ENCODE measurements around the gene NTSR2.

NTSR2 gene

DNA sequence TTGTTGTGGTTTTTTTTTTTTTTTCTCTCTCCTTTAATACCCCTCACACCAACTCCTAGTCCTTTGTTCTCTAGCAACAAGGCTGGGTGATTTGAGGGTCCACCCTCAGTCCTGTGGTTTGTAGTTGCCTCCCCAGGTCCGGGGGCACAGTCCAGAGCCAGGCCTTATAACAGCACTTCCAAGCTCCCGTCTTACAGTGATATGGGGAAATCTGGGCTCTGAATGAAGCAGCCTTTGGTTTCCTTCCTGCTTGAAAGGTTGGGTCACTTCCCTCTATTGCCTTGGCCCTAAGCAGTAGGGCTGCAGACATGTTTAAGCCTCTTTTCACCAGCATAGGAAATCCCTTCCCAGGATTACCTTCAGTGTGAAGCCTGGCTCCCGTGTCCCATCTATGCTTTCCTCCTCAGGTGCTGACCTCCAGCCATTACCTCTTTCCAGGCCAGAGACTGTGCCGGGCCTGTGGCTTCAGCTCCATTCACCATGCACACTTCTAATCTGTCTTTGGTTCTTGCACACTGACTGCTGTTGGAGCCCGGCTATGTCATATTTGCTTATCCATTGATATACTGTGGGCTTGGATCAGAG is 21.2 kb upstream of the NTSR2 start:
- Histone ChIP-seq H3K27ac (no peak overlapping the region), H3K4me3 (ENCODE audit: low read depth, low read length) (no peak overlapping the region), H2AFZ (no peak overlapping the region), H3K4me2 (ENCODE audit: low read length) (no peak overlapping the region), H3K9ac (no peak overlapping the region), H3K4me1 (peaks cover 12% of the 10 kb centered on the region), H3K9me3 (ENCODE audit: control insufficient read depth, low read length) (no peaks in the 10 kb centered on the region), H3K27me3 (ENCODE audit: control insufficient read depth, insufficient read depth, low read length) (no peaks in the 10 kb centered on the region), H3K79me2 (no peaks in the 10 kb centered on the region), H3K36me3 (ENCODE audit: control insufficient read depth, insufficient read depth, low read length) (no peaks in the 10 kb centered on the region)
- TF ChIP-seq, protein P1, sequence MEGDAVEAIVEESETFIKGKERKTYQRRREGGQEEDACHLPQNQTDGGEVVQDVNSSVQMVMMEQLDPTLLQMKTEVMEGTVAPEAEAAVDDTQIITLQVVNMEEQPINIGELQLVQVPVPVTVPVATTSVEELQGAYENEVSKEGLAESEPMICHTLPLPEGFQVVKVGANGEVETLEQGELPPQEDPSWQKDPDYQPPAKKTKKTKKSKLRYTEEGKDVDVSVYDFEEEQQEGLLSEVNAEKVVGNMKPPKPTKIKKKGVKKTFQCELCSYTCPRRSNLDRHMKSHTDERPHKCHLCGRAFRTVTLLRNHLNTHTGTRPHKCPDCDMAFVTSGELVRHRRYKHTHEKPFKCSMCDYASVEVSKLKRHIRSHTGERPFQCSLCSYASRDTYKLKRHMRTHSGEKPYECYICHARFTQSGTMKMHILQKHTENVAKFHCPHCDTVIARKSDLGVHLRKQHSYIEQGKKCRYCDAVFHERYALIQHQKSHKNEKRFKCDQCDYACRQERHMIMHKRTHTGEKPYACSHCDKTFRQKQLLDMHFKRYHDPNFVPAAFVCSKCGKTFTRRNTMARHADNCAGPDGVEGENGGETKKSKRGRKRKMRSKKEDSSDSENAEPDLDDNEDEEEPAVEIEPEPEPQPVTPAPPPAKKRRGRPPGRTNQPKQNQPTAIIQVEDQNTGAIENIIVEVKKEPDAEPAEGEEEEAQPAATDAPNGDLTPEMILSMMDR (IDR thresholded peaks at IDR 0.05) = no peak

DNA sequence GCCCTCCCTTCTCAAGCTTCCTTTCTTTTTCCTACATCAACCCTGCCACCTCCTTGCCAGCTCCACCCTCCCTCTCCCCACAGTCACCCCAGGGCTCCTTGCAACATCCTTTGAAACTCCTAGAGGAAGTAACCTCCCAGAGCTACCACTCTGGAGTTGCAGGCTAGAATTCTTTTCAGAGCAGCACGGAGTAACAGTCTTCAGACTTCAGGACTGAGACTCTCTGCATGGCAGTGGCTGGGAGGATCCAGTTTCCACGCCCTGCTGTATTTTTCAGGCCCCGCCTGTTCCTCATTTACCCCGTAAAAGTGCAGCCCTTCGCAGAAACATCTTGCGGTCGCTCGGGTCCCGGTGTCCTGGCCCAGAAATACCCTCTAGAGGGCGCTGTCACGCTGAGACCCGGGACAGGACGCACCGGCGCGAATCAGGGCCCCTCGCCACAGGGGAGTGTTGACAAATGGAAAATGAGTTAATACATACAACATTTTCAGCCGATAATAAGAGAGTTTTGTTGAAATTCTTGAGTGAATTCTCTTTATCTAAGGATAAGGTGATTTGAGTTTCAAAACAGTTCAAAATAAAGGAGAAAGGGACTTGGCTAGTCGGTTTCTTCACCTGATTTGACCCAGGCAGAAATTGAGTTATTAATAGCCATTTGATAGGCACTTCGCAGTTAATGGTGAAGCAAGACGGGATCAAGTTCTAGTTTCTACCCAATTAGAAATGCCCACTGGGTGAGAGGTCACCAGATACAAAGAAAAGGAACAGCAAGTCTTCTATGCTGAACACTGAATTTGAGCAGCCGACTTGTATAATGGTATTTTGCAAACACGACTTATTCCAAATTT is 18.5 kb upstream of the NTSR2 start:
- Histone ChIP-seq H3K9ac (no peak overlapping the region), H3K27me3 (ENCODE audit: control insufficient read depth, insufficient read depth, low read length) (no peaks in the 10 kb centered on the region), H3K27ac (no peak overlapping the region), H2AFZ (peak overlapping the region; percentile 61), H3K9me3 (ENCODE audit: control insufficient read depth, low read length) (no peaks in the 10 kb centered on the region), H3K4me3 (ENCODE audit: low read depth, low read length) (peak overlapping the region; percentile 30), H3K4me1 (peaks cover 12% of the 10 kb centered on the region), H3K36me3 (ENCODE audit: control insufficient read depth, insufficient read depth, low read length) (no peaks in the 10 kb centered on the region), H3K79me2 (no peaks in the 10 kb centered on the region), H3K4me2 (ENCODE audit: low read length) (peak overlapping the region; percentile 74)
- TF ChIP-seq, protein P1 (IDR thresholded peaks at IDR 0.05) = peak; percentile 87

DNA sequence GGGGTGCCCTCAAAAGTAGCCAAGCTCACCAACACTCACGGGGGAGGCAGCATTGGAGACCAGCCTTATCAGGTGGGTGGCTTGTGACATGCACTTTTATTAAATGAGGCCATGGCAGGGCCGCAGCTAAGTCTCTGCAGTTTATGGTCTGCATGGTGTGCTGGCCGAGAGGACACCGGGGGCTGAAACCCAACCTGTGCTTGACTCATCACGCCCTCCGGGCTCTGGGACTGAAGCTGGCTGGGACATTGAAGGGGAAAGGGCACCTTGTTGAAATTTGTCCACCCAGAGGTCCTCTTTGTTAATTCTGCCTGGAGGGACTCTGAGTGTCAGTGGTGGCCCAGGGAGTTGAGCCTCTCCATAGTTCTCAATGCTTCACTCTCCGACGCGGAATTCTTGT is 17.7 kb upstream of the NTSR2 start:
- H2AFZ ChIP-seq = no peak overlapping the region
- no peak overlapping the region for H3K27ac ChIP-seq
- H3K4me1 ChIP-seq = peaks cover 11% of the 10 kb centered on the region
- H3K36me3 ChIP-seq (ENCODE audit: control insufficient read depth, insufficient read depth, low read length) = no peaks in the 10 kb centered on the region
- H3K4me2 ChIP-seq (ENCODE audit: low read length) = no peak overlapping the region
- H3K27me3 ChIP-seq (ENCODE audit: control insufficient read depth, insufficient read depth, low read length) = no peaks in the 10 kb centered on the region
- TF ChIP-seq, protein P1 (IDR thresholded peaks at IDR 0.05) = no peak
- H3K79me2 ChIP-seq = no peaks in the 10 kb centered on the region
- no peak overlapping the region for H3K9ac ChIP-seq
- H3K4me3 ChIP-seq (ENCODE audit: low read depth, low read length) = no peak overlapping the region
- H3K9me3 ChIP-seq (ENCODE audit: control insufficient read depth, low read length) = no peaks in the 10 kb centered on the region

DNA sequence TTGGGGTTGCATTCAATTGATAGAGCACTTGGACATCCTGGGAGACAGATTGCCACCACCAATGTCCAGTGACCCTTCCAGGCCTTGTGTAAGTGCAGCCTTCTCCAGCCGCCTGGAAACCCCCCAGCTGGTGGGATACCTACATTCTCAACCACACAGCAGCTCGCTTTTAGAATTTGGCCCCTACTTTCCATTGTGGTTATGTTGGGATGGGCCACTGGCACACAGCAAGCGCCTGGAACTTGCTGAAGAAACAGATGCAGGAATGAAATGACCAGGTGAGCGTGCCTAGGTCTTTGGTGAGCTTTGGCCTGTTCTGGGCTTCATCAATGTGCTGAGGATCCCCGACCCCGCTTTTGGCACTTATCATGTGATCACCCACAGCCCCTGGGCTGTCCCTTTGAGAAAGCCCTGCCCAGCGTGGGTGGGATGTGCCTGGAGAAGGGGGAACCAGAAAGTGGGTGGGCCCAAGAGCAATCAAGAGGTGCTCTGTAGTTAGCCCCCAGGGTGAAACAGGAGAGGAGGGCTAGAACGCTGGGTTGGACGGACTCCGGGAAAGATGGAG is 16.0 kb upstream of the NTSR2 start:
- TF ChIP-seq, protein P1 (IDR thresholded peaks at IDR 0.05) = no peak
- H3K36me3 ChIP-seq (ENCODE audit: control insufficient read depth, insufficient read depth, low read length) = no peaks in the 10 kb centered on the region
- H3K9ac ChIP-seq = no peak overlapping the region
- no peaks in the 10 kb centered on the region for H3K27me3 ChIP-seq (ENCODE audit: control insufficient read depth, insufficient read depth, low read length)
- no peaks in the 10 kb centered on the region for H3K79me2 ChIP-seq
- H3K4me3 ChIP-seq (ENCODE audit: low read depth, low read length) = no peak overlapping the region
- no peak overlapping the region for H2AFZ ChIP-seq
- peaks cover 8% of the 10 kb centered on the region for H3K4me1 ChIP-seq
- no peak overlapping the region for H3K27ac ChIP-seq
- no peaks in the 10 kb centered on the region for H3K9me3 ChIP-seq (ENCODE audit: control insufficient read depth, low read length)
- no peak overlapping the region for H3K4me2 ChIP-seq (ENCODE audit: low read length)
